Measurements from ENCODE around the gene RNF141.

Gene RNF141

GRCh38 chr11:10540915-10541560, at the start of gene RNF141:
TSS of gene RNF141 (minus strand) at chr11:10541187. CDS start at chr11:10534158, 7,029 bp downstream.
- peak; percentile 95 for DNase-seq (ENCODE audit: low spot score)

GRCh38 chr11:10590218-10590915, 49.4 kb upstream of the RNF141 start:
- DNase-seq (ENCODE audit: low spot score): no peak

- no peak for DNase-seq (ENCODE audit: low spot score)
Measured at GRCh38 chr11:10588904-10589303, 47.9 kb upstream of the RNF141 start.

- DNase-seq (ENCODE audit: low spot score): no peak
Measured at GRCh38 chr11:10587995-10588394, 47.0 kb upstream of the RNF141 start.

- no peak for DNase-seq (ENCODE audit: low spot score)
Measured at GRCh38 chr11:10587388-10587787, 46.4 kb upstream of the RNF141 start.

- DNase-seq (ENCODE audit: low spot score): no peak
Measured at GRCh38 chr11:10584071-10584501, 43.1 kb upstream of the RNF141 start.

GRCh38 chr11:10581481-10582019, 40.6 kb upstream of the RNF141 start:
- DNase-seq (ENCODE audit: low spot score): peak; percentile 31

- DNase-seq (ENCODE audit: low spot score): no peak
Measured at GRCh38 chr11:10580623-10581022, 39.6 kb upstream of the RNF141 start.

GRCh38 chr11:10579700-10580099, 38.7 kb upstream of the RNF141 start:
- no peak for DNase-seq (ENCODE audit: low spot score)

- no peak for DNase-seq (ENCODE audit: low spot score)
Measured at GRCh38 chr11:10576035-10576398, 35.0 kb upstream of the RNF141 start.

GRCh38 chr11:10575346-10576034, 34.5 kb upstream of the RNF141 start:
- no peak for DNase-seq (ENCODE audit: low spot score)

GRCh38 chr11:10573556-10573955, 32.6 kb upstream of the RNF141 start:
- no peak for DNase-seq (ENCODE audit: low spot score)

- no peak for DNase-seq (ENCODE audit: low spot score)
Measured at GRCh38 chr11:10573028-10573427, 32.0 kb upstream of the RNF141 start.

- no peak for DNase-seq (ENCODE audit: low spot score)
Measured at GRCh38 chr11:10572533-10572932, 31.5 kb upstream of the RNF141 start.

- no peak for DNase-seq (ENCODE audit: low spot score)
Measured at GRCh38 chr11:10568486-10568941, 27.5 kb upstream of the RNF141 start, which contains the start of gene LYVE1. TSS of gene LYVE1 (minus strand) at chr11:10568665. CDS start at chr11:10568532, 133 bp downstream.

- DNase-seq (ENCODE audit: low spot score): no peak
Measured at GRCh38 chr11:10567446-10567845, 26.5 kb upstream of the RNF141 start.

- no peak for DNase-seq (ENCODE audit: low spot score)
Measured at GRCh38 chr11:10566257-10566957, 25.4 kb upstream of the RNF141 start.

- no peak for DNase-seq (ENCODE audit: low spot score)
Measured at GRCh38 chr11:10565493-10565892, 24.5 kb upstream of the RNF141 start.

GRCh38 chr11:10564696-10565318, 23.8 kb upstream of the RNF141 start:
- peak; percentile 32 for DNase-seq (ENCODE audit: low spot score)

GRCh38 chr11:10564030-10564429, 23.0 kb upstream of the RNF141 start:
- DNase-seq (ENCODE audit: low spot score): no peak

- no peak for DNase-seq (ENCODE audit: low spot score)
Measured at GRCh38 chr11:10561947-10562346, 21.0 kb upstream of the RNF141 start.

All from AG08395 (cell line).